GM10266 (cell line): ENCODE measurements around the gene MANSC1.
"Not testable (repeated sequence)": the region's sequence is repeated elsewhere in the genome, so short reads cannot be mapped to it uniquely, and the experiment has no call there.

Experiments used
- DNase-seq: peaks from one replicate; pipeline ENCODE4 v3.0.0; 2012; ENCODE audit errors: extremely low spot score
- TF ChIP-seq, protein P1 (sequence below): IDR thresholded peaks from 2 replicates; pipeline ENCODE4 v1.5.1; 2012; ENCODE audit warnings: mild to moderate bottlenecking, low read depth; ENCODE audit not compliant: control insufficient read depth, insufficient read depth; ENCODE audit errors: missing control alignments

The MANSC1 gene

GRCh38 chr12:12353276-12353675 is 3.2 kb upstream of the MANSC1 start:
- TF ChIP-seq, protein P1, sequence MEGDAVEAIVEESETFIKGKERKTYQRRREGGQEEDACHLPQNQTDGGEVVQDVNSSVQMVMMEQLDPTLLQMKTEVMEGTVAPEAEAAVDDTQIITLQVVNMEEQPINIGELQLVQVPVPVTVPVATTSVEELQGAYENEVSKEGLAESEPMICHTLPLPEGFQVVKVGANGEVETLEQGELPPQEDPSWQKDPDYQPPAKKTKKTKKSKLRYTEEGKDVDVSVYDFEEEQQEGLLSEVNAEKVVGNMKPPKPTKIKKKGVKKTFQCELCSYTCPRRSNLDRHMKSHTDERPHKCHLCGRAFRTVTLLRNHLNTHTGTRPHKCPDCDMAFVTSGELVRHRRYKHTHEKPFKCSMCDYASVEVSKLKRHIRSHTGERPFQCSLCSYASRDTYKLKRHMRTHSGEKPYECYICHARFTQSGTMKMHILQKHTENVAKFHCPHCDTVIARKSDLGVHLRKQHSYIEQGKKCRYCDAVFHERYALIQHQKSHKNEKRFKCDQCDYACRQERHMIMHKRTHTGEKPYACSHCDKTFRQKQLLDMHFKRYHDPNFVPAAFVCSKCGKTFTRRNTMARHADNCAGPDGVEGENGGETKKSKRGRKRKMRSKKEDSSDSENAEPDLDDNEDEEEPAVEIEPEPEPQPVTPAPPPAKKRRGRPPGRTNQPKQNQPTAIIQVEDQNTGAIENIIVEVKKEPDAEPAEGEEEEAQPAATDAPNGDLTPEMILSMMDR = no peak
- no peak for DNase-seq

DNA sequence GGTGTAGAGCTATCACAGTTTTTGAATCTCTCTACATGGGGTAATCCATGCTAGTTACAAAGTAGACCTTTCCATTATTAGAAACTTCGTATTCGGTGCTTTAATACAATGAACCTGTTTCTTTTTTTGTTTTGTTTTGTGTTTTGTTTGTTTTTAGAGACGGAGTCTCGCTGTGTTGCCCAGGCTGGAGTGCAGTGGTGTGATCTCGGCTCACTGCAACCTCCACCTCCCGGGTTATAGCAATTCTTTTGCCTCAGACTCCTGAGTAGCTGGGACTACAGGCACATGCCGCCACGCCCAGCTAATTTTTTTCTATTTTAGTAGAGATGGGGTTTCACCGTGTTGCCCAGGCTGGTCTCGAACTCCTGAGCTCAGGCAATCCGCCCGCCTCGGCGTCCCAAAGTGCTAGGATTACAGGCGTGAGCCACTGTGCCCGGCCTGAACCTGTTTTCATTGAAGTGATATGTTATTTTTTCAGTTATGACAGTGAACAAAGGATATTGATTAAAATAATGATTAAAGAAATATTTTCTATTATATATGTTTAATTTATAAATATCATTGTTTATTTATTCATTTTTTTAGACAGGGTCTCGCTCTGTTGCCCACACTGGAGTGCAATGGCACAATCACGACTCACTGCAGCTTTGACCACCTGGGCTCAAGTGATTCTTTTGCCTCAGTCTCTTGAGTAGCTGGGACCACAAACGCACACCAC is 1.6 kb upstream of the MANSC1 start:
- DNase-seq = not testable (repeated sequence)

DNA sequence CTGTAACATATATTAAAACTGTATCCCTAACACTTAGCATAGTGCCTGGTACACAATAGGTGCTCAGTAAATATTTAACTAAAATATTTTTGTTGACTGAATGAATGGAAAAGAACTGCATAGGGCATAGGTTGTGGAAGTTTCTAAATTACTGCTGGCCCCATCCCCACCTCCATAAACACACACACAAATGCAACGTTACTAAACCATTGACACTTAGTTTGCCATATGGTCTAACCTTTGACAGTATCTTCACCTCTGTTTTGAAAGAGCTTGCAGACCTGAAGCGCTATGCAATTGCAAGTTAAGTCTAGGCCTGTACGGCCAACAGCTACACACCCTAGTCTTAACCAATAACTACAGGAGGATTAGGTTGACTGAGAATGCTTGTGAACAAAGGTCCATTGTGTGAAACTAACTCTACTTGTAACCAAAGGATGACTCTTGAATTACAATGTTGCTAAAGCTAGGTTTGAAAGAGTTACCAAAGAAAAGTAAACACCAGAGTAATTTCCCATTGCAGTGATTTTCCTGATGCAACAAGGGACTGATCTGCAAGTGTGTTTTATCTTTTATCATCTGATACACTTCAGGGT is 924 bp upstream of the MANSC1 start:
- TF ChIP-seq, protein P1 = no peak
- no peak for DNase-seq

DNA sequence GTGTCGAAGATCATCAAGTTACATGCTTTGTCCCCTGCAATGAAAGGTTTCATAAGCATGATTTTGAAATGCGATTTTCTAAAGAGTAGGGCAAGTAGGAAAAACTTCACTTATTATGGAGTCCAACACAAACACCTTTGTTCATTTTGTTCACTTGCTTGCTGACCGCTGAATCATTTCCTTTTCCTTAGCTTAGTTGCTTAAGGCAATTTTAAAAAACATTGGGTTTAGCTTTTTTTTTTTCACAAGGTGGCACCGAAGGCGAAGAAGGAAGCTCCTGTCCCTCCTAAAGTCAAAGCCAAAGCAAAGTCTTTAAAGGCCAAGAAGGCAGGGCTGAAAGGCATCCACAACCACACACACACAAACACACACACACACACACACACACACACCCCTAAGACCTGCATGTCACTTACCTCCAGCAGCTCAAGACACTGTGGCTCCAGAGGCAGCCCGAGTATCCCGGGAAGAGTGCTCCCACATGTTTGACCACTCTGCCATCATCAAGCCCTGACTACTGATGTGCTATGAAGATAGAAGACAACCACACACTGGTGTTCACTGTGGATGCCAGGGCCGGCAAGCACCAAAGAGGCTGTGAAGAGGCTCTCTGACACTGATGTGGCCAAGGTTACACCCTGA is 11.4 kb downstream of the MANSC1 start:
- no peak for DNase-seq

DNA sequence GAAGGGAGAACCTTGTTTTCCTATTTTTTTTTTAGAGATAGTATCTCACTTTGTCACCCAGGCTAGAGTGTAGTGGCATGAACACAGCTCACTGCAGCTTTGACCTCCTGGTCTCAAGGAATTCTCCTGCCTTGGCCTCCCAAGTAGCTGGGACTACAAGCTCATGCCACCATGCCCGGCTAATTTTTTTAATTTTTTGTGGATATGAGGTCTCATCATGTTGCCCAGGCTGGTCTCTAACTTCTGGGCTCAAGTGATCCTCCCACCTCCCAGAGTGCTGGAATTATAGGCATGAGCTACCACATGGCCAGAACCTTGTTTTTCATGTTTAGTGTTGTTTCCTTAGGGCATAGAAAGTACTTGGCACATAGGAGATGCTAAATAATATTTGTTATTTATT is 13.5 kb downstream of the MANSC1 start:
- TF ChIP-seq, protein P1 = no peak
- DNase-seq = no peak

More for the DNA sequence above, 11.4 kb downstream of the MANSC1 start:
- TF ChIP-seq, protein P1 = no peak

DNA sequence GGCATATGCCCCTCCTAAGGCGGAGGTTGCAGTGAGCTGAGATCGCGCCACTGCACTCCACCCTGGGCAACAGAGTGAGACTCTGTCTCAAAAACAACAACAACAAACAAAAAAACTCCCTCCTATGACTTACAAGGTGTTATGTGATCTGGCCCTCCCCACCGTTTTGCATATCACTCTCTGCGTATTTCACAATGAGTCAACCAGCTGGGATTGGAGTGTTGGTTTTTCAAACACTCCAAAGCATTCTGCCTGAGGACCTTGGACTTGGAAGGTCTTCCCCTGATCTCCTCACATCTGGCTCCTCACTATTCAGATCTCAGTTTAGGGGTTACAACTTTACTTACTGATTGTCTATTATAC is 14.0 kb downstream of the MANSC1 start:
- TF ChIP-seq, protein P1 = no peak
- no peak for DNase-seq

- TF ChIP-seq, protein P1 = peak; percentile 86
- DNase-seq = peak; percentile 77
Observed at GRCh38 chr12:12334367-12335040, 15.5 kb downstream of the MANSC1 start.
